B cell (primary cell): ENCODE results near the gene HNRNPC. TPM values are rescaled to one million over a fixed set of nuclear protein-coding genes. Genes with fewer than 3 reads are reported as not detected.

Experiments
- ATAC-seq: fragments of 200-7000 bp; cut with Tn5 transposase; one replicate; pipeline ENCODE4 v1.10.0; 2021; ENCODE audit warnings: low read depth, mild to moderate bottlenecking, moderate number of reproducible peaks, moderate library complexity
- CTCF ChIA-PET: fragments of 350-600 bp; sonication (Branson Sonifier 250); formaldehyde crosslinking; loops from one replicate; lab custom pipeline; 2021; ENCODE audit warnings: antibody characterized with exemption, inconsistent platforms; lab: Charles Lee
- POLR2A ChIA-PET: fragments of 350-600 bp; sonication (Branson Sonifier 250); formaldehyde crosslinking; loops from one replicate; lab custom pipeline; 2021; ENCODE audit warnings: antibody characterized with exemption; lab: Charles Lee
- DNase-seq: peaks from one replicate; pipeline ENCODE4 v3.0.0; 2013
- H2AFZ ChIP-seq: 2 replicates; pipeline ENCODE4 v1.6.1; 2012; ENCODE audit warnings: mild to moderate bottlenecking, low read depth, low read length; ENCODE audit not compliant: insufficient read depth, poor library complexity, severe bottlenecking
- H3K27ac ChIP-seq, 2 donors: 1 replicate in 1 of 2; 2 replicates in 1 of 2; pipeline ENCODE4 v1.5.1; 2012 to 2013; ENCODE audit warnings: low read length in 2 of 2, mild to moderate bottlenecking in 2 of 2, moderate library complexity in 1 of 2
- H3K27me3 ChIP-seq, 4 experiments: fragments of 200-600 bp in 1 of 4; sonication (generic) in 1 of 4; replicated peaks in 1 of 4; 1 replicate in 2 of 4; 2 replicates in 2 of 4; pipeline versions ENCODE4 v1.6.1 to v1.7.0; 2013 to 2016; ENCODE audit warnings: low read length in 3 of 4, mild to moderate bottlenecking in 2 of 4, mixed read lengths in 1 of 4, moderate library complexity in 1 of 4; ENCODE audit not compliant: insufficient read depth in 4 of 4, control insufficient read depth in 3 of 4; ENCODE audit errors: control extremely low read depth in 1 of 4
- H3K36me3 ChIP-seq, 2 experiments: replicated peaks in 1 of 2; 1 replicate in 1 of 2; 2 replicates in 1 of 2; pipeline versions ENCODE4 v1.6.1 to v1.7.1; 2013; ENCODE audit warnings: low read length in 1 of 2; ENCODE audit not compliant: insufficient read depth in 2 of 2, control insufficient read depth in 1 of 2; ENCODE audit errors: control extremely low read depth in 1 of 2, extremely low read depth in 1 of 2
- H3K4me1 ChIP-seq, 2 donors: fragments of 200-600 bp in 1 of 2; sonication (generic) in 1 of 2; 1 replicate in 1 of 2; 2 replicates in 1 of 2; pipeline versions ENCODE4 v1.5.1 to v1.6.1; 2013 to 2017; ENCODE audit warnings: low read length in 2 of 2; ENCODE audit not compliant: control insufficient read depth in 2 of 2, insufficient read depth in 2 of 2
- H3K4me2 ChIP-seq: replicated peaks from 2 replicates; pipeline ENCODE3; 2012; ENCODE audit warnings: mild to moderate bottlenecking, low read depth, low read length; ENCODE audit not compliant: poor library complexity, severe bottlenecking
- H3K4me3 ChIP-seq, 5 experiments: fragments of 200-600 bp in 1 of 5; sonication (generic) in 1 of 5; 1 replicate in 3 of 5; 2 replicates in 2 of 5; pipeline versions ENCODE4 v1.5.1 to v1.7.0; 2011 to 2016; ENCODE audit warnings: low read length in 4 of 5, mild to moderate bottlenecking in 4 of 5, low read depth in 2 of 5, control low read depth in 1 of 5, moderate library complexity in 1 of 5; ENCODE audit not compliant: insufficient read depth in 1 of 5; ENCODE audit errors: control extremely low read depth in 1 of 5, extremely low read depth in 1 of 5
- H3K79me2 ChIP-seq: fragments of 200-600 bp; sonication (generic); one replicate; pipeline ENCODE4 v1.6.0; 2016; ENCODE audit warnings: low read length; ENCODE audit not compliant: control insufficient read depth, insufficient read depth
- H3K9ac ChIP-seq: fragments of 200-600 bp; sonication (generic); 2 replicates; pipeline ENCODE4 v1.6.1; 2017; ENCODE audit warnings: mild to moderate bottlenecking, low read length, moderate library complexity
- H3K9me3 ChIP-seq, 3 donors: one replicate each; pipeline versions ENCODE4 v1.6.1 to v1.7.1; 2013; ENCODE audit warnings: low read length in 2 of 3; ENCODE audit not compliant: control insufficient read depth in 2 of 3, insufficient read depth in 1 of 3; ENCODE audit errors: control extremely low read depth in 1 of 3
- H4K20me1 ChIP-seq: 2 replicates; pipeline ENCODE4 v1.6.0; 2012; ENCODE audit warnings: mild to moderate bottlenecking, low read length; ENCODE audit not compliant: insufficient read depth, control insufficient read depth, poor library complexity, severe bottlenecking
- H3K27ac Mint-ChIP-seq: one replicate; pipeline ENCODE4 v1.8.0; 2021; ENCODE audit warnings: mixed read lengths
- H3K27me3 Mint-ChIP-seq: one replicate; pipeline ENCODE4 v1.8.0; 2021; ENCODE audit warnings: mixed read lengths
- H3K4me1 Mint-ChIP-seq: one replicate; pipeline ENCODE4 v1.8.0; 2021; ENCODE audit warnings: mixed read lengths
- H3K4me3 Mint-ChIP-seq: one replicate; pipeline ENCODE4 v1.8.0; 2021; ENCODE audit warnings: mixed read lengths
- H3K9me3 Mint-ChIP-seq: one replicate; pipeline ENCODE4 v1.8.0; 2022; ENCODE audit warnings: mixed read lengths; ENCODE audit not compliant: insufficient read depth
- CTCF ChIP-seq: fragments of 200-600 bp; IDR thresholded peaks from one replicate; pipeline ENCODE4 v1.8.0; 2022; ENCODE audit warnings: antibody characterized with exemption, mild to moderate bottlenecking
- EZH2 ChIP-seq: IDR thresholded peaks from 2 replicates; pipeline ENCODE4 v1.6.1; 2012; ENCODE audit warnings: borderline replicate concordance, low read depth, mild to moderate bottlenecking, moderate library complexity, low read length; ENCODE audit not compliant: insufficient read depth, poor library complexity, severe bottlenecking
- WGBS: methylation state at CpG from one replicate; pipeline ENCODE4 v1.1.5; 2013; ENCODE audit warnings: missing lambda C conversion rate; ENCODE audit not compliant: insufficient coverage; 5-methylcytosine and 5-hydroxymethylcytosine counted together
- intact Hi-C: fragments of 100-400 bp; cut with micrococcal nuclease; formaldehyde crosslinking; loops from one replicate; pipeline ENCODE4 v1.10.0; 2022
- polyA plus RNA-seq: library from polyadenylated mRNA; depleted of rRNA; stranded (reverse); fragments of >200 nt; gene quantifications from 2 replicates; pipeline ENCODE4 v1.2.3, GENCODE V29; 2012
- total RNA-seq, 2 donors: library from RNA; stranded (reverse); fragments of 120-200 nt in 1 of 2; gene quantifications; 1 replicate in 1 of 2; 2 replicates in 1 of 2; pipeline versions ENCODE4 v1.2.3 to v1.2.4, GENCODE V29; 2013 to 2022

HNRNPC gene
- total and polyA plus RNA-seq, 2 donors (not counting 1 experiment from before 2014, with no cell fraction given): 358 to 497 TPM

DNA sequence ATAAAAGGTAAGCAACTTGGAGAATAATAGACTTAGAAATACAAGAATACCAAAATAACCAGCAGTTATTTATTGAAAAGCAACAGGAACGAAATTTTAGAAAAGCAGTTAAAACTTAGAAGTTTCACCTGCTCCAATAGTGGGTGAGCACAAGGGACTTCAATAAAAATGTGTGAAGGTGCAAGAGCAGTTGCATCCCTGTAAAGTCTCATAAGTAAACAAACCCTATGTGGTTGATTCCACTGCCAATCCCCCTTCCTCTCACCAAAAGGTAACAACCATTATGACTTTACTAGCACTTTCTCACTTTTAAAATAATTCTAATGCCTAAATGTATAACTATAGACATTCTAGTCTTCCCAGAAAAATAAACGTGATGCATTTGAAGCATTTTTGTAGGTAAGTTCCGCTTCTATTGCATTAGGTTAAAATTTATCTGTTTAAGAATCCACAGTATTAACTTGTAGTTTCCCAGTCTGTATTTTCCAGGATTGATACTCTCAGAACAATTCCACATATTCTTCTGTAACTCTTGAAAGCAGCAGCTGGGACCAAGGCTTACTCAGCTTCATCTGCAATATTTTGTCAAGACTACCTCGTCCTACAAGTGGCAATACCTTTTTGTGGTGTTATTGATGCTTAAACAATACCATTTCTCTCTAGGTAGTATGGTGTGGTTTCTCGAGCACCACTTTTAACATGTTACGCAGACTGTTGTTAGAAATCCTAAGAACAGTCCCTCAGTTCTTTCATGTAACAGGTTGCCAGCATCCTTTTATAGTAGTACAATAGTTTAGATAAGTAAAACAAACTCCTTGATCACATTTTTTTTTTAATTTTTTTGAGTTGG is 32.1 kb downstream of the HNRNPC start:
- Mint-ChIP-seq H3K4me3 (no peak overlapping the region), H3K27ac (peak overlapping the region; percentile 20), H3K27me3 (no peaks in the 10 kb centered on the region), H3K4me1 (peaks cover 56% of the 10 kb centered on the region), H3K9me3 (no peaks in the 10 kb centered on the region)
- no peaks in the 10 kb centered on the region for H3K27me3 ChIP-seq
- H3K9me3 ChIP-seq: no peaks in the 10 kb centered on the region
- intact Hi-C loops: no loop called here
- H3K4me1 ChIP-seq: peaks cover 0 to 6% of the 10 kb centered on the region in 2 donors
- ATAC-seq: no peak
- peaks cover 100% of the 10 kb centered on the region for H3K79me2 ChIP-seq
- WGBS: no CpG with 5 or more reads among the region's 6 CpGs
- H3K9ac ChIP-seq: no peak overlapping the region
- POLR2A ChIA-PET: no interaction called here
- H3K4me2 ChIP-seq: no peak overlapping the region
- peaks cover 14 to 50% of the 10 kb centered on the region in 2 experiments for H3K36me3 ChIP-seq
- no peak overlapping the region for H3K4me3 ChIP-seq
- CTCF ChIA-PET: no interaction called here
- no peak for DNase-seq
- peaks cover 89% of the 10 kb centered on the region for H4K20me1 ChIP-seq
- no peak overlapping the region for H2AFZ ChIP-seq
- peak overlapping the region in 1 of 2 donors; percentile 6 for H3K27ac ChIP-seq
- TF ChIP-seq EZH2 (no peak), CTCF (no peak)

DNA sequence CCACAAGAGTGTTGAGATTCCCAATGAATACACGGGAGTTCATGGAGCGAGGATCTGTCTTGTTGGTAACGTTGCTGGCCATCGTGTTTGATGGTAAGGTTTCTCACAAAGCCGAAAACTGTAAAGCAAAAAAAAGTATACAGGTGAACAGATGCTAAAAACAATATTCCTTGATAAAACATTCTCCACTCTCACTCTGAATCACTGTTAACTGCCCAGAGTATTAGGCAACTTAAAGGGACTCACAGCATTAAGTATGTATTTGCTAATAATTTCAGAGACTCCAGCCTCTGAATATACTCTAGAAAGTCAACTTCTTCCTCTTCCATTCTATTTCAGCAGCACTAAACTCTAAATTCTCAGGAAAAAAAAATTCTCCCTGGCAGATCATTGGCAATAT is 35.1 kb downstream of the HNRNPC start:
- TF ChIP-seq EZH2 (no peak), CTCF (no peak)
- Histone ChIP-seq H3K36me3 (peaks cover 25 to 78% of the 10 kb centered on the region in 2 experiments), H4K20me1 (peaks cover 88% of the 10 kb centered on the region), H3K27me3 (no peaks in the 10 kb centered on the region), H3K9ac (no peak overlapping the region), H3K4me3 (no peak overlapping the region), H3K4me1 (peaks cover 0 to 8% of the 10 kb centered on the region in 2 donors), H2AFZ (no peak overlapping the region), H3K4me2 (no peak overlapping the region), H3K79me2 (peaks cover 100% of the 10 kb centered on the region), H3K27ac (no peak overlapping the region), H3K9me3 (no peaks in the 10 kb centered on the region)
- H3K4me1 Mint-ChIP-seq: peaks cover 54% of the 10 kb centered on the region
- ATAC-seq (no peak), DNase-seq (no peak)
- peak overlapping the region; percentile 6 for H3K27ac Mint-ChIP-seq
- H3K4me3 Mint-ChIP-seq: no peak overlapping the region
- intact Hi-C loops: no loop called here
- POLR2A ChIA-PET: no interaction called here
- H3K9me3 Mint-ChIP-seq: no peaks in the 10 kb centered on the region
- CTCF ChIA-PET: no interaction called here
- WGBS: no CpG with 5 or more reads among the region's 5 CpGs
- H3K27me3 Mint-ChIP-seq: no peaks in the 10 kb centered on the region
